Liver (tissue), 9 donors: ENCODE data around the gene MAN1A2. TPM values are rescaled to one million over a fixed set of nuclear protein-coding genes. Genes with fewer than 3 reads are reported as not detected.

Source experiments
- DNase-seq: peaks from one replicate; pipeline ENCODE4 v3.0.0-alpha.2; 2017; ENCODE audit warnings: low spot score
- H3K27ac ChIP-seq, 2 donors: one replicate each; pipeline ENCODE4 v1.7.0; 2013; ENCODE audit warnings: inconsistent platforms in 2 of 2, low read length in 2 of 2, control low read depth in 1 of 2, low read depth in 1 of 2, mild to moderate bottlenecking in 1 of 2
- H3K27me3 ChIP-seq, 4 donors: one replicate each; pipeline versions ENCODE4 v1.6.1 to v1.7.0; 2013; ENCODE audit warnings: low read length in 3 of 4, inconsistent platforms in 1 of 4, mild to moderate bottlenecking in 1 of 4, moderate library complexity in 1 of 4; ENCODE audit not compliant: control insufficient read depth in 4 of 4, insufficient read depth in 4 of 4
- H3K36me3 ChIP-seq, 4 donors: one replicate each; pipeline versions ENCODE4 v1.6.1 to v1.7.0; 2013; ENCODE audit warnings: low read length in 3 of 4, mild to moderate bottlenecking in 3 of 4, low read depth in 1 of 4, moderate library complexity in 1 of 4; ENCODE audit not compliant: control insufficient read depth in 4 of 4, insufficient read depth in 3 of 4
- H3K4me1 ChIP-seq, 4 donors: one replicate each; pipeline versions ENCODE4 v1.6.1 to v1.7.0; 2013; ENCODE audit warnings: low read length in 3 of 4, mild to moderate bottlenecking in 3 of 4, moderate library complexity in 1 of 4; ENCODE audit not compliant: control insufficient read depth in 4 of 4, insufficient read depth in 4 of 4
- H3K4me3 ChIP-seq, 3 donors: one replicate each; pipeline versions ENCODE4 v1.6.1 to v1.7.0; 2013; ENCODE audit warnings: low read length in 3 of 3, control low read depth in 1 of 3, low read depth in 1 of 3, mild to moderate bottlenecking in 1 of 3
- H3K9ac ChIP-seq, 2 donors: one replicate each; pipeline ENCODE4 v1.7.0; 2013; ENCODE audit warnings: low read length in 2 of 2, mild to moderate bottlenecking in 2 of 2, moderate library complexity in 2 of 2, control low read depth in 1 of 2, low read depth in 1 of 2
- H3K9me3 ChIP-seq, 4 donors: one replicate each; pipeline versions ENCODE4 v1.6.1 to v1.7.0; 2013; ENCODE audit warnings: low read length in 3 of 4; ENCODE audit not compliant: control insufficient read depth in 4 of 4
- EGR1 ChIP-seq, 2 donors: IDR thresholded peaks; 2 replicates each; pipeline ENCODE4 v1.6.1; 2016 to 2018; ENCODE audit warnings: antibody characterized with exemption in 2 of 2, low read depth in 2 of 2
- FOXA1 ChIP-seq: IDR thresholded peaks from 2 replicates; pipeline ENCODE4 v1.6.1; 2016; ENCODE audit warnings: antibody characterized with exemption
- FOXA2 ChIP-seq: IDR thresholded peaks from 2 replicates; pipeline ENCODE4 v1.6.1; 2016; ENCODE audit warnings: antibody characterized with exemption
- GABPA ChIP-seq, 2 donors: IDR thresholded peaks in 1 of 2; conservative IDR thresholded peaks in 1 of 2; 2 replicates each; pipeline ENCODE4 v1.6.1; 2016; ENCODE audit warnings: antibody characterized with exemption in 2 of 2, mild to moderate bottlenecking in 1 of 2, moderate library complexity in 1 of 2
- HNF4A ChIP-seq, 2 donors: conservative IDR thresholded peaks; 2 replicates each; pipeline ENCODE4 v1.6.1; 2016; ENCODE audit warnings: antibody characterized with exemption in 2 of 2, mild to moderate bottlenecking in 2 of 2
- HNF4G ChIP-seq: IDR thresholded peaks from 2 replicates; pipeline ENCODE4 v1.6.1; 2016; ENCODE audit warnings: antibody characterized with exemption
- JUND ChIP-seq, 2 donors: IDR thresholded peaks; 2 replicates each; pipeline ENCODE4 v1.6.1; 2016; ENCODE audit warnings: antibody characterized with exemption in 2 of 2
- NR2F2 ChIP-seq: IDR thresholded peaks from 2 replicates; pipeline ENCODE4 v1.6.1; 2016; ENCODE audit warnings: antibody characterized with exemption
- RAD21 ChIP-seq, 2 donors: IDR thresholded peaks; 2 replicates each; pipeline ENCODE4 v1.6.1; 2016; ENCODE audit warnings: antibody characterized with exemption in 2 of 2, mild to moderate bottlenecking in 2 of 2
- REST ChIP-seq: IDR thresholded peaks from 2 replicates; pipeline ENCODE4 v1.6.1; 2016; ENCODE audit warnings: antibody characterized with exemption, mild to moderate bottlenecking
- RXRA ChIP-seq, 2 donors: IDR thresholded peaks; 2 replicates each; pipeline ENCODE4 v1.6.1; 2017 to 2018; ENCODE audit warnings: antibody characterized with exemption in 2 of 2, mild to moderate bottlenecking in 1 of 2
- SP1 ChIP-seq: IDR thresholded peaks from 2 replicates; pipeline ENCODE4 v1.6.1; 2018; ENCODE audit warnings: antibody characterized with exemption, mild to moderate bottlenecking
- TAF1 ChIP-seq: conservative IDR thresholded peaks from 2 replicates; pipeline ENCODE4 v1.6.1; 2016; ENCODE audit warnings: antibody characterized with exemption, mild to moderate bottlenecking
- YY1 ChIP-seq: IDR thresholded peaks from 2 replicates; pipeline ENCODE4 v1.6.1; 2016; ENCODE audit warnings: antibody characterized with exemption, mild to moderate bottlenecking
- ZBTB33 ChIP-seq: IDR thresholded peaks from 2 replicates; pipeline ENCODE4 v1.6.1; 2016; ENCODE audit warnings: antibody characterized with exemption
- WGBS: extraction: QIAGEN DNeasy Blood & Tissue Kit; methylation state at CpG from one replicate; pipeline ENCODE4 v1.1.7; 2013; 5-methylcytosine and 5-hydroxymethylcytosine counted together
- polyA plus RNA-seq, 2 donors: library from polyadenylated mRNA; stranded (reverse) in 1 of 2; unstranded in 1 of 2; fragments of 200-250 nt in 1 of 2; fragments of >200 nt in 1 of 2; fragmentation: Nextera tagmentation in 1 of 2; extraction: Ambion mirVana in 1 of 2; gene quantifications; one replicate each; pipeline versions ENCODE4 v1.2.1 to v1.2.3, GENCODE V29; 2013 to 2015
- total RNA-seq, 2 donors: library from RNA; depleted of rRNA; stranded (reverse); fragments of >200 nt; gene quantifications; one replicate each; pipeline ENCODE4 v1.2.3, GENCODE V29; 2014
- TF ChIP-seq, protein P1 (sequence below): IDR thresholded peaks from 2 replicates; pipeline ENCODE4 v1.6.1; 2016; ENCODE audit warnings: antibody characterized with exemption
- donor health status: healthy.
- donor health status: healthy.
- donor health status: healthy.
- donor health status: healthy.
- donor health status: healthy.

The MAN1A2 gene
- total and polyA plus RNA-seq, 4 donors = 10.9 to 58.7 (median 25.1) TPM

DNA sequence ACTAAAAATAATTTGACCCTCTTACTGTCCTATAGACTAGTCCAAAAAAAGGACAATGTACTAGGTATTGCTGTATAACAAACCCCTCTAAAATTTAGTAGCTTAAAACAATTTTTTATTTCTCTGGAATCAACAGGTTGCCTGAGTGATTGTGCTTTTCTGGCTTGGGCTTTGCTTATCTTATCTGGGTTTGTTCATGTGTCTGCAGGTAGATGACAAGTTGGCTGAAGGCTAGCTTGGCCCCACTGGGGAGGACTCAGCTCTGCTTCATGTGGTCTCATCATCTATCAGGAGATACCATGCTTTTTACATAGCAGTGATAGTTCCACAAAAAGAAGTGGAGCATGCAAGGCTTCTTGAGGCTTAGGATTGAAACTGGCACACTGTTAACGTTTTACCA, 114.2 kb downstream of the MAN1A2 start:
- H3K9ac ChIP-seq = no peak overlapping the region
- no peak for TF ChIP-seq FOXA2
- no peak for TF ChIP-seq FOXA1
- TF ChIP-seq YY1 = no peak
- no peak for TF ChIP-seq HNF4G
- no peak for TF ChIP-seq RAD21 (IDR thresholded peaks at IDR 0.05)
- TF ChIP-seq RXRA (IDR thresholded peaks at IDR 0.05) = no peak
- TF ChIP-seq TAF1 = no peak
- TF ChIP-seq, protein P1, sequence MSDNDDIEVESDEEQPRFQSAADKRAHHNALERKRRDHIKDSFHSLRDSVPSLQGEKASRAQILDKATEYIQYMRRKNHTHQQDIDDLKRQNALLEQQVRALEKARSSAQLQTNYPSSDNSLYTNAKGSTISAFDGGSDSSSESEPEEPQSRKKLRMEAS = no peak
- no peak for TF ChIP-seq JUND (IDR thresholded peaks at IDR 0.05)
- no peak for TF ChIP-seq REST
- no peak for TF ChIP-seq EGR1 (IDR thresholded peaks at IDR 0.05; ENCODE audit: low read depth in 2 of 2)
- no peak for TF ChIP-seq HNF4A (conservative IDR thresholded peaks at IDR 0.05)
- no peak for TF ChIP-seq NR2F2
- TF ChIP-seq GABPA (IDR thresholded peaks at IDR 0.05 in 1 of 2, conservative IDR thresholded peaks at IDR 0.05 in 1 of 2) = no peak
- no peak for DNase-seq
- H3K27me3 ChIP-seq = no peaks in the 10 kb centered on the region
- H3K9me3 ChIP-seq = no peaks in the 10 kb centered on the region
- WGBS = 95% methylated on average over 1 of the region's 1 CpG
- H3K27ac ChIP-seq = no peak overlapping the region
- H3K4me3 ChIP-seq = no peak overlapping the region
- H3K36me3 ChIP-seq = peaks cover 0 to 14% (median 6%) of the 10 kb centered on the region in 4 donors
- H3K4me1 ChIP-seq = no peaks in the 10 kb centered on the region

DNA sequence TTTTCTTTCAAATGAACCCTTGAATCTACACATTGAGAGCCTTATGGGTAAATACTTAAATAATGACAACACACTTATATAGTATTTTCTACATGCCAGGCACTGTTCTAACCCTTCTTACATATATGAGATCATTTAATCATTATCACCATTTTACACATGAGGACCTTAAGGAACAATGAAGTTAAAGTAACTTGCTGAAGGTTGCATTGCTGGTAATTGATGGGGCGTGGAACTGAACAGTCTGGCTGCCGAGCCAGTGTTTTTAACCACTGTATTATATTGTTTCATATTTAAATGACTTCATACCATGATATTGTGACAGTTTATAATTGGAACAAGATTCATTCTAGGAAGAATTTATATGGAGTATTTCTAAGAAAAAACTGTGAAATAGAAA, 126.7 kb downstream of the MAN1A2 start:
- TF ChIP-seq FOXA1 (no peak), HNF4A (conservative IDR thresholded peaks at IDR 0.05) (no peak), SP1 (no peak), ZBTB33 (no peak), TAF1 (no peak), NR2F2 (no peak), YY1 (no peak), GABPA (IDR thresholded peaks at IDR 0.05 in 1 of 2, conservative IDR thresholded peaks at IDR 0.05 in 1 of 2) (no peak), RAD21 (IDR thresholded peaks at IDR 0.05) (no peak), EGR1 (IDR thresholded peaks at IDR 0.05; ENCODE audit: low read depth in 2 of 2) (no peak), REST (no peak)
- TF ChIP-seq, protein P1 = no peak
- Histone ChIP-seq H3K4me1 (no peaks in the 10 kb centered on the region), H3K36me3 (peaks cover 0 to 3% (median 1%) of the 10 kb centered on the region in 4 donors), H3K9me3 (no peaks in the 10 kb centered on the region), H3K4me3 (no peak overlapping the region), H3K27me3 (no peaks in the 10 kb centered on the region), H3K27ac (no peak overlapping the region), H3K9ac (no peak overlapping the region)
- 93% methylated on average over 2 of the region's 2 CpGs for WGBS
- no peak for DNase-seq
